ENCODE data around the gene TEKT5.

Gene TEKT5

GRCh38 chr16:10616756-10617640 is 77.7 kb downstream of the TEKT5 start:
- Mint-ChIP-seq H3K4me3 (no peak overlapping the region), H3K27ac (no peak overlapping the region), H3K9me3 (no peaks in the 10 kb centered on the region), H3K4me1 (peaks cover 13% of the 10 kb centered on the region), H3K27me3 (peaks cover 40% of the 10 kb centered on the region)
- DNase-seq (no peak), ATAC-seq (no peak)

- Mint-ChIP-seq H3K27me3 (peaks cover 45% of the 10 kb centered on the region), H3K9me3 (no peaks in the 10 kb centered on the region), H3K4me1 (peaks cover 13% of the 10 kb centered on the region), H3K27ac (no peak overlapping the region), H3K4me3 (no peak overlapping the region)
- ATAC-seq (no peak), DNase-seq (no peak)
Measured at GRCh38 chr16:10616419-10616755, 78.3 kb downstream of the TEKT5 start.

GRCh38 chr16:10614685-10615084 is 80.0 kb downstream of the TEKT5 start:
- Mint-ChIP-seq H3K4me1 (peaks cover 8% of the 10 kb centered on the region), H3K27me3 (peaks cover 38% of the 10 kb centered on the region), H3K9me3 (no peaks in the 10 kb centered on the region)

GRCh38 chr16:10613785-10614485 is 80.8 kb downstream of the TEKT5 start:
- no peak overlapping the region for H3K4me3 Mint-ChIP-seq
- DNase-seq = no peak
- H3K9me3 Mint-ChIP-seq = no peaks in the 10 kb centered on the region
- H3K27ac Mint-ChIP-seq = no peak overlapping the region
- peaks cover under 1% of the 10 kb centered on the region for H3K4me1 Mint-ChIP-seq
- no peak for ATAC-seq
- peaks cover 31% of the 10 kb centered on the region for H3K27me3 Mint-ChIP-seq

More at GRCh38 chr16:10614685-10615084, 80.0 kb downstream of the TEKT5 start:
- ATAC-seq = no peak
- H3K4me3 Mint-ChIP-seq = no peak overlapping the region
- no peak overlapping the region for H3K27ac Mint-ChIP-seq
- DNase-seq = no peak

GRCh38 chr16:10612649-10613179 is 82.0 kb downstream of the TEKT5 start:
- Mint-ChIP-seq H3K4me1 (no peaks in the 10 kb centered on the region), H3K27me3 (peaks cover 19% of the 10 kb centered on the region), H3K9me3 (no peaks in the 10 kb centered on the region), H3K4me3 (no peak overlapping the region), H3K27ac (no peak overlapping the region)
- DNase-seq (no peak), ATAC-seq (no peak)

- no peak overlapping the region for H3K4me3 Mint-ChIP-seq
- no peak for DNase-seq
- H3K27ac Mint-ChIP-seq = peak overlapping the region in 1 of 2 donors; percentile 2
- H3K9me3 Mint-ChIP-seq = no peaks in the 10 kb centered on the region
- ATAC-seq = no peak
- H3K27me3 Mint-ChIP-seq = peaks cover 17% of the 10 kb centered on the region
- H3K4me1 Mint-ChIP-seq = no peaks in the 10 kb centered on the region
Measured at GRCh38 chr16:10611825-10612342, 82.8 kb downstream of the TEKT5 start.

- peaks cover 27% of the 10 kb centered on the region for H3K27me3 Mint-ChIP-seq
Measured at GRCh38 chr16:10610499-10611184, 84.1 kb downstream of the TEKT5 start.

GRCh38 chr16:10609402-10609774 is 85.3 kb downstream of the TEKT5 start:
- H3K27me3 Mint-ChIP-seq = peaks cover 27% of the 10 kb centered on the region
- no peaks in the 10 kb centered on the region for H3K4me1 Mint-ChIP-seq
- no peak overlapping the region for H3K27ac Mint-ChIP-seq
- H3K9me3 Mint-ChIP-seq = no peaks in the 10 kb centered on the region
- no peak overlapping the region for H3K4me3 Mint-ChIP-seq
- DNase-seq (no peak), ATAC-seq (no peak)

More at GRCh38 chr16:10610499-10611184, 84.1 kb downstream of the TEKT5 start:
- no peak for DNase-seq
- no peak overlapping the region for H3K27ac Mint-ChIP-seq
- no peak overlapping the region for H3K4me3 Mint-ChIP-seq
- no peak for ATAC-seq
- H3K4me1 Mint-ChIP-seq = no peaks in the 10 kb centered on the region
- no peaks in the 10 kb centered on the region for H3K9me3 Mint-ChIP-seq

GRCh38 chr16:10608687-10609401 is 85.9 kb downstream of the TEKT5 start:
- no peak overlapping the region for H3K27ac Mint-ChIP-seq

GRCh38 chr16:10607157-10607556 is 87.6 kb downstream of the TEKT5 start:
- DNase-seq = no peak
- Mint-ChIP-seq H3K9me3 (no peaks in the 10 kb centered on the region), H3K4me1 (no peaks in the 10 kb centered on the region), H3K27ac (no peak overlapping the region), H3K27me3 (peaks cover 23% of the 10 kb centered on the region), H3K4me3 (no peak overlapping the region)
- ATAC-seq = no peak

More at GRCh38 chr16:10608687-10609401, 85.9 kb downstream of the TEKT5 start:
- Mint-ChIP-seq H3K4me3 (no peak overlapping the region), H3K27me3 (peaks cover 27% of the 10 kb centered on the region), H3K4me1 (no peaks in the 10 kb centered on the region), H3K9me3 (no peaks in the 10 kb centered on the region)
- ATAC-seq (no peak), DNase-seq (no peak)

- Mint-ChIP-seq H3K27me3 (peaks cover 18% of the 10 kb centered on the region), H3K9me3 (no peaks in the 10 kb centered on the region), H3K4me3 (no peak overlapping the region), H3K4me1 (no peaks in the 10 kb centered on the region), H3K27ac (no peak overlapping the region)
- ATAC-seq (no peak), DNase-seq (no peak)
Measured at GRCh38 chr16:10606607-10607006, 88.1 kb downstream of the TEKT5 start.

- H3K4me1 Mint-ChIP-seq = no peaks in the 10 kb centered on the region
- peaks cover 16% of the 10 kb centered on the region for H3K27me3 Mint-ChIP-seq
- no peak for DNase-seq
- H3K9me3 Mint-ChIP-seq = no peaks in the 10 kb centered on the region
- H3K27ac Mint-ChIP-seq = no peak overlapping the region
- H3K4me3 Mint-ChIP-seq = no peak overlapping the region
- ATAC-seq = no peak
Measured at GRCh38 chr16:10605636-10606035, 89.1 kb downstream of the TEKT5 start.

- DNase-seq (no peak), ATAC-seq (no peak)
- Mint-ChIP-seq H3K27ac (no peak overlapping the region), H3K27me3 (peaks cover 17% of the 10 kb centered on the region), H3K4me1 (no peaks in the 10 kb centered on the region), H3K4me3 (no peak overlapping the region), H3K9me3 (no peaks in the 10 kb centered on the region)
Measured at GRCh38 chr16:10601444-10602408, 93.0 kb downstream of the TEKT5 start.

- H3K4me3 Mint-ChIP-seq = no peak overlapping the region
- peak; percentile 40 for ATAC-seq
Measured at GRCh38 chr16:10600782-10601443, 93.8 kb downstream of the TEKT5 start.

More at GRCh38 chr16:10600782-10601443, 93.8 kb downstream of the TEKT5 start:
- Mint-ChIP-seq H3K9me3 (no peaks in the 10 kb centered on the region), H3K27me3 (peaks cover 10% of the 10 kb centered on the region), H3K27ac (no peak overlapping the region), H3K4me1 (no peaks in the 10 kb centered on the region)
- DNase-seq = no peak

Data from stimulated activated naive CD8-positive, alpha-beta T cell treated with anti-CD3 and anti-CD28 coated beads, Interleukin-15, amount 100 ng/mL, for 72 hours (primary cell).